Stimulated activated CD8-positive, alpha-beta memory T cell treated with anti-CD3 and anti-CD28 coated beads, Interleukin-12 subunit alpha, Interleukin-12 subunit beta, amount 100 ng/mL, for 24 hours (primary cell): ENCODE data around the gene SERPINB3.
"Not testable (repeated sequence)": the region's sequence is repeated elsewhere in the genome, so short reads cannot be mapped to it uniquely, and the experiment has no call there.

Experiments used
- DNase-seq: peaks from one replicate; pipeline ENCODE4 v3.0.0-alpha.2; 2020; ENCODE audit errors: extremely low read depth

SERPINB3 gene

GRCh38 chr18:63661750-63662149 is at the start of gene SERPINB3:
TSS of gene SERPINB3 (minus strand) at chr18:63661893. CDS start at chr18:63661216, 677 bp downstream.
- DNase-seq: not testable (repeated sequence)

DNA sequence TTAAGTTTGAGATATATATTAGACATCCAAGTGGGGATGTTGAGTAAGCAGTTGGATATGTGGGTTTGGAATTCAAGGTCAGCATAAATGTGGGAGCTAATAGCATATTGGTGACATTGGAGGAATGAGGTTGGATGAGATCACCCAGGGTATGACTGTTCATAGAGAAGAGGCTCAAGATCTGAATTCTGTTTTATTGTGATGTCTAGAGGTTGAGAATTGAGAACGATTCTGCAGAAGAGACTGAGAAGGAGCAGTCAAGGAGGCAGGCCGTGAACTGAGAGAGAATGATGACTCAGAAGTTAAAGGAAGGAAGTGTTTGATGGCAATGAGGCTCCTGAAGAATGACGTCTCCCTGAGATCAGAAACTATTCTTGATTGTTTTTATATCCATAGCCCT is 47.0 kb upstream of the SERPINB3 start:
- DNase-seq: no peak

DNA sequence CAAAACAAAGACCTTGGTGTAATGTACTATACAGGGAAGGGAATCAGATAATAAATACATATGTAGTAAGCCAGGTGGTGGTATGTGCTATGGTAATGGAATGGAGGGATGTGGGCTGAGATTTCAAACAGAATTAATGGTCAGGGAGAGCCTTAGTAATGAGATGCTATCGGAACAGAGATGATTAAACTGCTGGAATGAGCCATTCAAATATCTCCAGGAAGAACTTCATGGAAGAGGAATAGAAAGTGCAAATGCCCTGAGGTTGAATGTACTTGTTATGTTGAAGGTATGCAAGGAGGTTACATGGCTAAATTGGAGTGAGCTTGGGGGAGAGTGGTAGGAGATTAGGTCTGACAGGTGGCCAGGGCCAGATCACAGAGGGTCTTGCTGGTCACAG is 46.1 kb upstream of the SERPINB3 start:
- no peak for DNase-seq

DNA sequence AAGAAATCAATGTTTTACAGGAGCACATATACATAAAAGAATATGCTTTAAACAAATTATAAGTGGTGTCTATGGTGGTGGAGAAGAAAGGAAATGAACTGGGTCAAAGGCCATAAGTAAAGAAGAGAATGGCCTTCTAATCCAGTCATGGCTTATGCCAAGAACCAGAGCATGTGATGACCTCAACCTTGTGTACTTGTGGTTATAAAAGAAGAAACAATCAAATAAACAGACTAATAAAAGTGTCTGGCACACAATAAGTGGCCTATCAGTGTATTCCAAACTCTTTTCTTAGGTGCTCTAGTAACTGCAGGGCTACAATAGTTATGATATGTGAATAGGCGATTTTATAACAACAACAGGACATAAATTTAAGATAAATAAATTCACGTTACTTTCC is 43.7 kb upstream of the SERPINB3 start:
- DNase-seq: no peak

DNA sequence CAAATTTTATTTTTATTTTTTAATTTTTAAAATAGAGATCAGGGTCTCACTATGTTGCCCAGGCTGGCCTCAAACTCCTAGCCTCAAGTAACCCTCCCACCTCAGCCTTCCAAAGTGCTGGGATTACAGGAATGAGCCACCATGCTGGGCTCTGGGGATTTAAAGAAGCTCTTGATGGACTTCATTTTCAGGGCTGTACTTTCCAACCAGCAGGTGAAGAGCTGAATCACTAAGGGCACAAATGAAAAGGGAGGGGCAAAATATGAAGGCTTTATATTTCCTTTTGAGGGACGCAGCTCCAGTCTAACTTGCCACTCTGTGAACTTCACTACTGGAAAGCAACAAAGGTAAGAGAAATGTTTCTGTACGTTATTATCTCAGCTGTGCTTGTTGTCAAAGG is 41.0 kb upstream of the SERPINB3 start, which contains the start of gene SERPINB11:
Gene SERPINB11 (plus strand): TSS at position 301 of the 400 bp plus-strand sequence. CDS start 7,234 bp downstream, outside the sequence.
- DNase-seq: no peak

DNA sequence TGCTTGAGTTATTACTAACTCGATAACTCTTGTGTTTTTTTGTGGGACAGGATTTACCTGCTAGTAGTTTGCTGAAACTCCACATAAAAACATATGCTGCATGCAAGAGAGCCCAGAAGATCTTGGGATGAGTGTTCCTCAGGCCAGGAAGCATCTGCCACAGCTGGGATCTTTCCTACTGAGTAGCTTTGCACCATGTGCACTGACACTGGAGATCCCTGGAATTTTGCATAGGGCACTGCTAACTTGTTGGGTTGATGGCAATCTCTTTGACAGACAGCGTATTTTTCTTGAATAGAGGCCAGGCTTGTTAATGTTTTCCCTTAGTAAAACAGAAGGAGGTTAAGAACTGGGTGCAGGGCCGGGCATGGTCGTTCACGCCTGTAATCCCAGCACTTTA is 40.3 kb upstream of the SERPINB3 start:
- DNase-seq: no peak

DNA sequence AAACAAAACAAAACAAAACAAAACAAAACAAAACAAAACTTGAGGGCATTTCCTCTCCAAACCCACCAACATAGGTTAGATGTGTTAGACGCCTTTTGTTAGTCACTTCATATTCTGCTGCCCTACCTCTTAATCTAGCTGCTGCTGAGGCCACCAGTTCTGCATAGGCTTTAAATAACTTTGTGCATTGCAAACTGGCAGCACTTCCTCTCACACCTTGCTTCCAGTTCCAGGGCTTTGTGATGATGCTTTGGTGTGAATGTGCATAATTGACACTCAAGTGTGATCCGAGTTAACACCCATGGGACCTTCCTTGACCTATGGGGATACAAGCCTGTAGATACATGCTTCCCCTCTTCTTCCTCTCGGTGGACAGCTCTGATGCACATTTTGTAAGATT is 38.8 kb upstream of the SERPINB3 start:
- no peak for DNase-seq

DNA sequence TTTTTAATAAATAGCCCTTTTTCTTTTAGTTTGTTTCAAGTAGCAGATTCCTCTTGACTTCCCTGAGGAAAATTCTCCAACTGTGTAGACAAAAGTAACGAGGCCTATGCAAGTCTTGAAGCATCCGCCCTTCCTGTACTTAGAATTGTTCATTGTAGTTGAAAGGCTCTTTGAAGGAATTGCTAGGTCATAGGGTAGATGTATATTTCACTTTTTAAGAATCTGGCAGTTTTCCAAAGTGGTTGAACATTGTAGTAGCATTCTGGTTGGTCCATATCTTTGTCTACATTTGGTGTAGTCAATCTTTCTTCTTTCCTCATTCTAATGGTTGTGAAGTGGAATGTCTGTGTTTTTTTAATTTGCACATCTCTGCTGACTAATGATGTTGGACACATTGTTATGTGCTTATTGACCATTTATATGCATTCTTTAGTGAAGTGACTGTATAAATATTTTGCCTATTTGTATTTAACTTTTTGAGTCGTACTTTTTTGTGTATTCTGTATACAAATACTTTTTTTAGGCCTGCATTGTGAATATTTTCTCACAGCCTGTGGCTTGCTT is 35.5 kb upstream of the SERPINB3 start:
- no peak for DNase-seq

DNA sequence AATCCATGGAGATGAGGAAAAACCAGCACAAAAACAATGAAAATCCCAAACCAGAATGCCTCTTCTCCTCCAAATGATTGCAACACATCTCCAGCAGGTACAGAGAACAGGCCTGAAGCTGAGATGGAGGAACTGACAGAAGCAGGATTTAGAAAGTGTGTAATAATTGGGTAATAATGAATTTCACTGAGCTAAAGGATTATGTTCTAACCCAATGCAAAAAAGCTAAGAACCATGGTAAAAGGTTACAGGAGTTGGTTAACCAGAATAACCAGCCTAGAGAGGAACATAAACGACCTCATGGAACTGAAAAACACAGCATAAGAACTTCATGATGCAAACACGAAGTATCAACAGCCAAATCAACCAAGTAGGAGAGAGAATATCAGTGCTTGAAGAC is 27.4 kb upstream of the SERPINB3 start:
- DNase-seq: no peak

GRCh38 chr18:63686871-63687270 is 25.2 kb upstream of the SERPINB3 start:
- no peak for DNase-seq

GRCh38 chr18:63684718-63685117 is 23.0 kb upstream of the SERPINB3 start:
- no peak for DNase-seq

DNA sequence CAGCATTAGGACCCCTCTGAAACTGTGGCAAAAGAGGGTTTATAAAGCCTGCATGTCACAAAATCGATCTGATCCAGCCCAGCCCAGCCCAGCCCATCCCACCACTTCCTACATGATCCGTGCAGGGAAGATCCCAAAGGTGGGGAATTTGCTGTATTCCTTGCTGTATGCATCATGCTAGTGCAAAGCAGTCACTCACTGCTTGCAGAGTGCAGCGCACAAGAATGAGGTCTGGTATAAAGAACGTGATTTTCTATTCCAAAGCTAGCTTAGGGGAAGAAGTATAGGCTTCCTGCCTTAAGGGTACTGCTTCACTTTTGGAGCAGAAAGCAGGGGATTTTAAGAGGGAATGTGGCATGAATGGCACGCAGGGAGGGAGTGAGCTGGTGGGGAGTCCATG is 22.2 kb upstream of the SERPINB3 start:
- no peak for DNase-seq

GRCh38 chr18:63683152-63683551 is 21.5 kb upstream of the SERPINB3 start:
- DNase-seq: no peak

GRCh38 chr18:63681449-63682340 is 20.0 kb upstream of the SERPINB3 start:
- no peak for DNase-seq

- no peak for DNase-seq
These were observed 18.3 kb upstream of the SERPINB3 start for GRCh38 chr18:63679820-63680606.

- DNase-seq: no peak
These were observed 16.0 kb upstream of the SERPINB3 start for GRCh38 chr18:63677500-63678225.

DNA sequence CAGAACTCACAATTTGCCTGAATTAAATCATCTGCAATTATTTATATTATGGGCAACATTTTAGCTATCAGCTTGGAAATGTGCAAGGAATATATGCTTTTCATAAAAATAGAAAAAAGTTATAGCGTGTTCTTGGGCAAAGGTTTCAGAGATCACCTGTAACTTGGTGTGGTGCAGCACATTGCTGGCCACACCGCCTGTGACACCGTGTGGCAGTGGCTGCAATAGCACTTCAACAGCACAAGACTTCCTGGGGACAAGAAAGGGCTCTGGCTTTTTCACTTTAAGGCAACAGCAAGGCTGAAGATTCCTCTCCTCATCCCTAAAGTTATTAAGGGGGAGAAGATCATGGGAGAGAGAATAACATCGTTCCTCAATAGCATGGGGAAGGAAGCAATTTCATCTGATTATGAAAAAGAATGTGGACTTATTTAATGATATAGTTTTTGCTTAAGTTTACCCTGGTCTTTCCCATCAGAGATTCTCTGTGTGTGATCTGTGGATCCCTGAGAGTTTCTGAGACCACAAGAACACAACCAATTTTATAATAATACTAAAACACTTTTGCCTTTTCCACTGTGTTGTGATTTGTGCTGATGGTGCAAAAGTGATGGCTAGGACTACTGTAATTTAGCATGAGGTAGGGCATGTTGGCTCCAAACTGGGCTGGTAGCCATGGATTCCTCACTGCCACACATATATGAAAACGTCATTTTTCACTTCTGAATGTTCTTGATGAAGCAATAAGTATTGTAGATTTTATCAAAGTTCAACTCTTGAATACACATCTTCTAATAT is 15.0 kb upstream of the SERPINB3 start:
- DNase-seq: no peak

- no peak for DNase-seq
These were observed 2.9 kb upstream of the SERPINB3 start for GRCh38 chr18:63664571-63664970.

DNA sequence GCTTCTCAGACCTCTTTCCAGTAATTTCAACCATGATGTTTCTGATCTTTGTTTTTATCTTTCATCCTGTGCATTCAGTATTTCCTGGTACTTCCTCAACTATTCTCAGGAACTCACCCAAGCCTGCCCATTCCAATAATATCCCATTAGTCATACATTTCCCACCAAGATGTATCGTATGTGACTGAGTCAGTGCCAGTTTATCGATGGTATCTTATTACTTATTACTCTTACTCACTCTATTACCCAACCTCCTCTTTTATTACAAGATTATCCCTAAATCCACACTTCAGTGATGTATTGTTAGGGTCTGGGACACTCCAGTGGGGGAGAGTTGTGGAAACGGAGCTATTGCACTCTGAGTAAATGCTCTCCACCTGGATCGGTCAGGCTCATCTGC is 2.8 kb downstream of the SERPINB3 start:
- DNase-seq: not testable (repeated sequence)

DNA sequence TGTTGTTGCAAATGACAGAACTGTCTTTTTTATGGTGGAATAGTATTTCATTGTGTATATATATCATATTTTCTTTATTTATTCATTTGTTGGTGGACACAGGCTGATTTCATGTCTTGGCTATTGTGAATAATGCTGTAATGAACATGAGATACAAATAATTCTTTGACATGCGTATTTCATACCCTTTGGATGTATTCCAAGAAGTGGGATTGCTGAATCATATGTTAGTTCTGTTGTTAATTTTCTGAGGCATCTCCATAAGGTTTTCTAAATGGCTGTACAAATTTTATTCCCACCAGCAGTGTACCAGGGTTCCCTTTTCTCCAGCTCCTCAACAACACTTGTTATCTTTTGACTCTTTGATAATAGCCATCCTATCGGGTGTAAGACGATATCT is 11.4 kb downstream of the SERPINB3 start:
- not testable (repeated sequence) for DNase-seq

DNA sequence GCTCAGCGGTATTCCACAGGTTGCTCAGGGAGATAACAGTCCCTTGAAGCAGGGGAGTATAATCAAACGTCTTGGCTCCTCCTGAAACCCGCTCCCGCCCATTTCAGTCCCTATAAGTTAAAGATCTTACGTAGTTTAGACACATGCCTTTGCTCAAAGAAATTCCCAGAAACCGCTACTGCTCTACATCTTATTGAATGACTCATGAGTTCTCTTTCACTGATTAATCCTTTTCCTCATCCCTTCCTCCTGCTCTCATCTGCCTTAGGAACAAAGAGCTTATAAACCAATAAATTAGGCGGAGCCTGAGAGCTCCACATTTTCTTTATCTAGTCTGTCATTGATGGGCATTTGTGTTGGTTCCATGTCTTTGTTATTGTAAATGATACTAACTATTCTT is 13.5 kb downstream of the SERPINB3 start:
- DNase-seq: no peak
